NCI-H1417 (cell line): ENCODE results near the gene PTPN3.

Experiments used
- DNase-seq, 3 experiments: peaks; one replicate each; lab custom pipeline; 2025; lab: John Stamatoyannopoulos, UW

The PTPN3 gene

GRCh38 chr9:109454041-109454440, 44.1 kb downstream of the PTPN3 start:
- DNase-seq, result no peak

- DNase-seq, result no peak
Observed at GRCh38 chr9:109453210-109453842, 44.8 kb downstream of the PTPN3 start.

GRCh38 chr9:109452761-109453160, 45.3 kb downstream of the PTPN3 start:
- no peak for DNase-seq

GRCh38 chr9:109451311-109452025, 46.6 kb downstream of the PTPN3 start:
- DNase-seq, result no peak

- DNase-seq, result no peak
Observed at GRCh38 chr9:109450346-109450745, 47.8 kb downstream of the PTPN3 start.

GRCh38 chr9:109449036-109449798, 48.9 kb downstream of the PTPN3 start:
- peak in 1 of 3 experiments; percentile 52 for DNase-seq

GRCh38 chr9:109448223-109448622, 49.9 kb downstream of the PTPN3 start:
- DNase-seq, result no peak

GRCh38 chr9:109447329-109448076, 50.6 kb downstream of the PTPN3 start:
- no peak for DNase-seq

GRCh38 chr9:109444771-109445320, 53.3 kb downstream of the PTPN3 start:
- DNase-seq, result no peak

GRCh38 chr9:109442716-109443115, 55.4 kb downstream of the PTPN3 start:
- no peak for DNase-seq

- peak in 1 of 3 experiments; percentile 46 for DNase-seq
Observed at GRCh38 chr9:109441296-109441695, 56.8 kb downstream of the PTPN3 start.

- peak; percentile 45 to 84 (median 63) for DNase-seq
Observed at GRCh38 chr9:109440797-109441287, 57.3 kb downstream of the PTPN3 start.

- no peak for DNase-seq
Observed at GRCh38 chr9:109440117-109440515, 58.0 kb downstream of the PTPN3 start.

GRCh38 chr9:109439378-109440116, 58.6 kb downstream of the PTPN3 start:
- no peak for DNase-seq

- no peak for DNase-seq
Observed at GRCh38 chr9:109437286-109437685, 60.8 kb downstream of the PTPN3 start.

- DNase-seq, result no peak
Observed at GRCh38 chr9:109436071-109436470, 62.0 kb downstream of the PTPN3 start.

- no peak for DNase-seq
Observed at GRCh38 chr9:109433476-109433875, 64.6 kb downstream of the PTPN3 start.

- no peak for DNase-seq
Observed at GRCh38 chr9:109430231-109430630, 67.9 kb downstream of the PTPN3 start.

- no peak for DNase-seq
Observed at GRCh38 chr9:109428854-109429253, 69.3 kb downstream of the PTPN3 start.

- no peak for DNase-seq
Observed at GRCh38 chr9:109427886-109428285, 70.2 kb downstream of the PTPN3 start.
